Endothelial cell of umbilical vein (primary cell): ENCODE data around the gene FDX1.

ENCODE experiments used
- CTCF ChIP-seq, 2 donors: IDR thresholded peaks; 1 replicate in 1 of 2; 2 replicates in 1 of 2; pipeline ENCODE4 v1.5.1; 2011; ENCODE audit warnings: low read length in 2 of 2, mild to moderate bottlenecking in 2 of 2, moderate library complexity in 2 of 2, control low read depth in 1 of 2, inconsistent platforms in 1 of 2, low read depth in 1 of 2; ENCODE audit not compliant: insufficient read depth in 1 of 2; ENCODE audit errors: extremely low read depth in 1 of 2
- EZH2 ChIP-seq: IDR thresholded peaks from 2 replicates; pipeline ENCODE4 v1.6.1; 2012; ENCODE audit warnings: borderline replicate concordance, low read depth, mild to moderate bottlenecking, moderate library complexity, low read length, inconsistent platforms; ENCODE audit not compliant: severe bottlenecking
- MAX ChIP-seq: IDR thresholded peaks from 2 replicates; pipeline ENCODE4 v1.6.1; 2011; ENCODE audit not compliant: insufficient read depth, insufficient read length
- POLR2A ChIP-seq: IDR thresholded peaks from 2 replicates; pipeline ENCODE4 v1.6.1; 2012; ENCODE audit warnings: low read depth, mild to moderate bottlenecking, control low read depth, low read length
- POLR2AphosphoS5 ChIP-seq: IDR thresholded peaks from 2 replicates; pipeline ENCODE4 v1.6.1; 2012; ENCODE audit warnings: low read depth, mild to moderate bottlenecking, control low read depth, low read length, moderate library complexity; ENCODE audit not compliant: insufficient read depth

GRCh38 chr11:110481523-110481922 lies 51.8 kb downstream of the FDX1 start:
- TF ChIP-seq CTCF (IDR thresholded peaks at IDR 0.05; ENCODE audit: extremely low read depth in 1 of 2, insufficient read depth in 1 of 2, low read depth in 1 of 2, low read length in 2 of 2) (no peak), POLR2A (no peak), EZH2 (no peak), POLR2AphosphoS5 (no peak), MAX (no peak)
